ENCODE measurements around the gene SCIMP.

DNA sequence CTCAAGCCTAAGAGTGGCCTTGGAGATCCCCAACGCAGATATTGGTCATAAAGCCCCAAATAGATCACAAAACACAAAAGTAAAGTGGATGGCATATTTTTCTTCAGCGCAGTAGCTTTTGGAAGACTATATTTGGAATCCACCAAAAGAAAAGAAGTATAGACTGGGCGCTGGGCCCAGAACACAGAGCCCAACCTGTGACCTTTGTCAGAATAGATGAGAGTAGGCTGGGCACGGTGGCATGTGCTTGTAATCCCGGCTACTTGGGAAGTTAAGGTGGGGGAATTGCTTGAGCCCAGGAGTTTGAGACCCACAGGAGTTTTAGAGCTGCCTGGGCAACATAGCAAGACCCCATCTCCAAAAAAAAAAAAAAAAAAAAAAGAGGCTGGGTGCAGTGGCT is 14.6 kb downstream of the SCIMP start:
- TF ChIP-seq, protein P1, sequence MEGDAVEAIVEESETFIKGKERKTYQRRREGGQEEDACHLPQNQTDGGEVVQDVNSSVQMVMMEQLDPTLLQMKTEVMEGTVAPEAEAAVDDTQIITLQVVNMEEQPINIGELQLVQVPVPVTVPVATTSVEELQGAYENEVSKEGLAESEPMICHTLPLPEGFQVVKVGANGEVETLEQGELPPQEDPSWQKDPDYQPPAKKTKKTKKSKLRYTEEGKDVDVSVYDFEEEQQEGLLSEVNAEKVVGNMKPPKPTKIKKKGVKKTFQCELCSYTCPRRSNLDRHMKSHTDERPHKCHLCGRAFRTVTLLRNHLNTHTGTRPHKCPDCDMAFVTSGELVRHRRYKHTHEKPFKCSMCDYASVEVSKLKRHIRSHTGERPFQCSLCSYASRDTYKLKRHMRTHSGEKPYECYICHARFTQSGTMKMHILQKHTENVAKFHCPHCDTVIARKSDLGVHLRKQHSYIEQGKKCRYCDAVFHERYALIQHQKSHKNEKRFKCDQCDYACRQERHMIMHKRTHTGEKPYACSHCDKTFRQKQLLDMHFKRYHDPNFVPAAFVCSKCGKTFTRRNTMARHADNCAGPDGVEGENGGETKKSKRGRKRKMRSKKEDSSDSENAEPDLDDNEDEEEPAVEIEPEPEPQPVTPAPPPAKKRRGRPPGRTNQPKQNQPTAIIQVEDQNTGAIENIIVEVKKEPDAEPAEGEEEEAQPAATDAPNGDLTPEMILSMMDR (IDR thresholded peaks at IDR 0.05), result no peak
- no peak for TF ChIP-seq POLR2A (IDR thresholded peaks at IDR 0.05)

Data from right lobe of liver (tissue), 4 donors.